Measurements from ENCODE around the gene FANCD2.
"Not testable (repeated sequence)": the region's sequence is repeated elsewhere in the genome, so short reads cannot be mapped to it uniquely, and the experiment has no call there.

The FANCD2 gene

DNA sequence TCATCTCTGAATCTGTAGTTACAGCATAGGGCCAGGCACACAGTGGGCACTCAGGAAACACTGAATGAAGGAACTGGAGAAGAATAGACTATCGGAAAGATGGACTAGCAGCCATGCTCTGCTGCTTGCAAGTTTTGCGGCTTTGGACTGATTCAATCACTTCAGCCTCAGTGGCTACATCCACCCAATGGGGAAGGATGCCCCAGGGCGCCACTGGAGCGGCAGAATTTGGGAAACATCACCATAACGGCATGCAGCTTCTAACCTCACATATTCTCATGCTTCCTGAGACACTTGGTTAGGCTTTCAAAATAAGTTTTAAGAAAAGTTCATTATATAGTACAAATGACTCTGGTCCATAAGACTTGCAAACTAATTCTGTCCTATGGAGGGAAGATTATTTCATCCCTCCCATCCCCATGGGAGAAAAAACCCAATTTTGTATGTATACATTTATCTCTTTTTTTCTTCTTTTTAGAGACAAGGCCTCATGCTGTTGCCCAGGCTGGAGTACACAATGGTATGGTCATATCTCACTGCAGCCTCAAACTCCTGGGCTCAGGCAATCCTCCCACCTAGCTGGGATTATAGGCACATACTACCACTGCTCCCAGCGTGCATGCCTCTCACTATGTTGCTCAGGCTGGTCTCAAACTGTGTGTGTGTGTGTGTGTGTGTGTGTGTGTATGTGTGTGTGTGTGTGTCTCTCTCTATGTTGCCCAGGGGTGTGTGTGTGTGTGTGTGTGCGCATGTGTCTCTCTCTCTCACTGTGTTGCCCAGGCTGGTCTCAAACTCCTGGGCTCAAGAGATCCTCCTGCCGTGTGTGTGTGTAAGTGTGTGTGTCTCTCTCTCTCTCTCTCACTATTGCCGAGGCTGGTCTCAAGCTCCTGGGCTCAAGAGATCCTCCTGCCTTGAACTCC lies 4.1 kb upstream of the FANCD2 start:
- Histone ChIP-seq H3K4me3 (no peak overlapping the region), H3K9me3 (ENCODE audit: low read depth, low read length) (no peaks in the 10 kb centered on the region), H3K27ac (no peak overlapping the region), H3K9ac (ENCODE audit: insufficient read length) (no peak overlapping the region), H3K36me3 (ENCODE audit: insufficient read depth, low read length) (no peaks in the 10 kb centered on the region)
- no peak for TF ChIP-seq POLR2AphosphoS5 (IDR thresholded peaks at IDR 0.05; ENCODE audit: borderline replicate concordance, low read depth, low read length)
- TF ChIP-seq FOXP2 (optimal IDR thresholded peaks at IDR 0.05; ENCODE audit: control extremely low read depth, extremely low read length, insufficient read depth), result no peak
- TF ChIP-seq EZH2 (IDR thresholded peaks at IDR 0.05), result no peak
- DNase-seq (ENCODE audit: low read depth, low spot score), result no peak

DNA sequence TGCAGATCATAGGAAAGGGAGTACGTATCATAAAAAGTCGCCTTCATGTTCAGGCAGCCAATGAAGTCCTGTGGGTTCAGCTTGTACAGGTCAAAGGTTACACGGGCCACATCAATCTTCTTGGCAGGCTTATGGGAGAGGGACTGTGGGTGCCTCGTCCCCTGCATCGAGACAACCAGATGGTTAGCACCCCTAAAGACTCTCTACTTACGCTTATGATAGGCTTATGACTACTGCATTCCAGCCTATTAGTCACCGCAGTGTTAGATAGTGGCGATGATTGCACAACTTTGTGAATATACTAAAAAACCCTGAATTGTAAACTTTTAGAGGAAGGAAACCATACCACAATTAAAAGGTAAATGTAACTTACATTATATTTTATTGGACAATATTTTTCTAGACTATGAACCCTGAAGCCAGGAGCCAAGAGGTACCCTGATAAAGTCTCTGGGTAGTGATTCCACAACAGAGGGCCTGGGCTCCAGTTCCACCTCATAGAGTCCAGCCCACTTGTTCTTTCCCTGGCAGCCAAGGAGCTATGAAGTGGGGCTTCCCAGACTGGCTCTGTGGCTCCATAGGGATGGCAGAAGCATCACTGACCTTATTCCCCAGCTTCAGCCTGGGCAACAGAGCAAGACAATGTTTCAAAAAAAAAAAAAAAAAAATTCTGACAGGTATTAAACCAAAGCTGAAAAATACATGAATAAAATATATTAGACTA lies 2.5 kb upstream of the FANCD2 start:
- H3K9ac ChIP-seq (ENCODE audit: insufficient read length), result no peak overlapping the region

GRCh38 chr3:10025205-10026083 lies 793 bp upstream of the FANCD2 start:
- Histone ChIP-seq H3K36me3 (ENCODE audit: insufficient read depth, low read length) (peaks cover 5% of the 10 kb centered on the region; the same call in 1 of the 2 replicates), H3K9me3 (ENCODE audit: low read depth, low read length) (no peaks in the 10 kb centered on the region), H3K9ac (ENCODE audit: insufficient read length) (peak overlapping the region; percentile 91), H3K27ac (no peak overlapping the region), H3K4me3 (peak overlapping the region; percentile 87)
- TF ChIP-seq EZH2 (IDR thresholded peaks at IDR 0.05), result no peak
- no peak for DNase-seq (ENCODE audit: low read depth, low spot score)

More for the DNA sequence above, 2.5 kb upstream of the FANCD2 start:
- DNase-seq (ENCODE audit: low read depth, low spot score), result no peak
- TF ChIP-seq EZH2 (IDR thresholded peaks at IDR 0.05), result no peak
- no peak for TF ChIP-seq FOXP2 (optimal IDR thresholded peaks at IDR 0.05; ENCODE audit: control extremely low read depth, extremely low read length, insufficient read depth)
- TF ChIP-seq POLR2AphosphoS5 (IDR thresholded peaks at IDR 0.05; ENCODE audit: borderline replicate concordance, low read depth, low read length), result no peak
- Histone ChIP-seq H3K36me3 (ENCODE audit: insufficient read depth, low read length) (no peaks in the 10 kb centered on the region; the same call in 1 of the 2 replicates), H3K4me3 (no peak overlapping the region), H3K9me3 (ENCODE audit: low read depth, low read length) (no peaks in the 10 kb centered on the region), H3K27ac (no peak overlapping the region)

DNA sequence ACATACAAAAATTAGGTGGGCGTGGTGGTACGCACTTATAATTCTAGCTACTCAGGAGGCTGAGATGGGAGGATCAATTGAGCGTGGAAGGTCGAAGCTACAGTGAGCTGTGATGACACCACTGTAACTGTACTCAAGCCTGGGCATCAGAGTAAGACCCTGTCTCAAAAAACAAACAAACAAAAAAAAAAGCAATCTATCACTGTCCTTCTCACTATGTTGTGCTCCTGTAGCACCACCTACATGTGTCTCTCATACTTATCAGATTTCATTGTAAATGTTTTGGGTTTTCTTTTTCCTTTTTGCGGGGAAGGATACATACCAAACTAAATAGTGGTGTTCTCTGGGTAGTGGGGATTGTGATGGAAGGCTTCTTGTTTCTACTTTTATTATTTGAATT lies 14.8 kb downstream of the FANCD2 start:
- H3K36me3 ChIP-seq (ENCODE audit: insufficient read depth, low read length), result peaks cover 15% of the 10 kb centered on the region; the same call in 1 of the 2 replicates
- TF ChIP-seq POLR2AphosphoS5 (IDR thresholded peaks at IDR 0.05; ENCODE audit: borderline replicate concordance, low read depth, low read length) (no peak), EZH2 (IDR thresholded peaks at IDR 0.05) (no peak), FOXP2 (optimal IDR thresholded peaks at IDR 0.05; ENCODE audit: control extremely low read depth, extremely low read length, insufficient read depth) (no peak)

DNA sequence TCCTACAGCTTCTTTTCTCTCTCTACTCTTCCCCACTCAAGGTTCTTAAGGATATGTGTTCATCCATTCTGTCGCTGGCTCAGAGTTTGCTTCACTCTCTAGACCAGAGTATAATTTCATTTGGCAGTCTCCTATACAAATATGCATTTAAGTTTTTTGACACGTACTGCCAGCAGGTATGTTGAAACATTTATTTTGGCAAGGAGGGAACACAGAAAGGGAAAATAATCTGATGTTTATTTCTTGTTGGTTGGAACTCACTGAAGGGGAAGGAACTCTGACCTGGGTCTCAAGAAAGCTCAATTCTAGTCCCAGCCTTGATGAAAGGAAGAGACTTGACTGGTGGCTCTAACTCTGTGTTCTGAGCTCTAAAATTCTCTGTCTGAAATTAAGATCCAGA lies 21.6 kb downstream of the FANCD2 start:
- no peak overlapping the region for H3K9ac ChIP-seq (ENCODE audit: insufficient read length)
- no peak overlapping the region for H3K27ac ChIP-seq
- DNase-seq (ENCODE audit: low read depth, low spot score), result no peak
- no peaks in the 10 kb centered on the region for H3K9me3 ChIP-seq (ENCODE audit: low read depth, low read length)
- H3K36me3 ChIP-seq (ENCODE audit: insufficient read depth, low read length), result peaks cover 4% of the 10 kb centered on the region; the same call in 1 of the 2 replicates
- no peak for TF ChIP-seq POLR2AphosphoS5 (IDR thresholded peaks at IDR 0.05; ENCODE audit: borderline replicate concordance, low read depth, low read length)
- no peak for TF ChIP-seq EZH2 (IDR thresholded peaks at IDR 0.05)
- TF ChIP-seq FOXP2 (optimal IDR thresholded peaks at IDR 0.05; ENCODE audit: control extremely low read depth, extremely low read length, insufficient read depth), result no peak
- H3K4me3 ChIP-seq, result no peak overlapping the region

More for the DNA sequence above, 14.8 kb downstream of the FANCD2 start:
- no peak overlapping the region for H3K27ac ChIP-seq
- H3K9ac ChIP-seq (ENCODE audit: insufficient read length), result no peak overlapping the region
- H3K4me3 ChIP-seq, result no peak overlapping the region
- DNase-seq (ENCODE audit: low read depth, low spot score), result no peak
- H3K9me3 ChIP-seq (ENCODE audit: low read depth, low read length), result no peaks in the 10 kb centered on the region

- not testable (repeated sequence) for H3K4me3 ChIP-seq; H3K36me3 ChIP-seq (ENCODE audit: insufficient read depth, low read length); H3K9me3 ChIP-seq (ENCODE audit: low read depth, low read length); H3K9ac ChIP-seq (ENCODE audit: insufficient read length); H3K27ac ChIP-seq; DNase-seq (ENCODE audit: low read depth, low spot score)
Measured at GRCh38 chr3:10053054-10053453, 26.8 kb downstream of the FANCD2 start.

- H3K9ac ChIP-seq (ENCODE audit: insufficient read length), result no peak overlapping the region
- no peak overlapping the region for H3K27ac ChIP-seq
Measured at GRCh38 chr3:10055097-10055496, 28.9 kb downstream of the FANCD2 start.

DNA sequence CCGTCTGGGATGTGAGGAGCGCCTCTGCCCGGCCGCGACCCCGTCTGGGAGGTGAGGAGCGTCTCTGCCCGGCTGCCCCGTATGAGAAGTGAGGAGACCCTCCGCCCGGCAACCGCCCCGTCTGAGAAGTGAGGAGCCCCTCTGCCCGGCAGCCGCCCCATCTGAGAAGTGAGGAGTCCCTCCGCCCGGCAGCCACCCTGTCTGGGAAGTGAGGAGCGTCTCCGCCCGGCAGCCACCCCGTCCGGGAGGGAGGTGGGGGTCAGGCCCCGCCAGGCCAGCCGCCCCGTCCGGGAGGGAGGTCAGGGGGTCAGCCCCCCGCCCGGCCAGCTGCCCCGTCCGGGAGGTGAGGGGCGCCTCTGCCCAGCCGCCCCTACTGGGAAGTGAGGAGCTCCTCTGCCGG lies 43.8 kb downstream of the FANCD2 start:
- DNase-seq (ENCODE audit: low read depth, low spot score); H3K27ac ChIP-seq; H3K9ac ChIP-seq (ENCODE audit: insufficient read length); H3K9me3 ChIP-seq (ENCODE audit: low read depth, low read length); H3K4me3 ChIP-seq: not testable (repeated sequence)
- H3K36me3 ChIP-seq (ENCODE audit: insufficient read depth, low read length), result peaks cover 21% of the 10 kb centered on the region; the same call in 1 of the 2 replicates

More at GRCh38 chr3:10055097-10055496, 28.9 kb downstream of the FANCD2 start:
- no peak for TF ChIP-seq FOXP2 (optimal IDR thresholded peaks at IDR 0.05; ENCODE audit: control extremely low read depth, extremely low read length, insufficient read depth)
- TF ChIP-seq POLR2AphosphoS5 (IDR thresholded peaks at IDR 0.05; ENCODE audit: borderline replicate concordance, low read depth, low read length), result no peak
- Histone ChIP-seq H3K36me3 (ENCODE audit: insufficient read depth, low read length) (0 out of 2 replicates have a peak, but pooled peaks cover 3% of the 10 kb centered on the region), H3K9me3 (ENCODE audit: low read depth, low read length) (no peaks in the 10 kb centered on the region), H3K4me3 (no peak overlapping the region)
- no peak for DNase-seq (ENCODE audit: low read depth, low spot score)

All from SK-N-MC (cell line).